Stimulated activated CD8-positive, alpha-beta memory T cell treated with anti-CD3 and anti-CD28 coated beads, Interleukin-12 subunit alpha, Interleukin-12 subunit beta, amount 100 ng/mL, for 24 hours (primary cell): ENCODE data around the gene ITM2B.

Experiments used
- DNase-seq: peaks from one replicate; pipeline ENCODE4 v3.0.0-alpha.2; 2020; ENCODE audit errors: extremely low read depth

Gene ITM2B

DNA sequence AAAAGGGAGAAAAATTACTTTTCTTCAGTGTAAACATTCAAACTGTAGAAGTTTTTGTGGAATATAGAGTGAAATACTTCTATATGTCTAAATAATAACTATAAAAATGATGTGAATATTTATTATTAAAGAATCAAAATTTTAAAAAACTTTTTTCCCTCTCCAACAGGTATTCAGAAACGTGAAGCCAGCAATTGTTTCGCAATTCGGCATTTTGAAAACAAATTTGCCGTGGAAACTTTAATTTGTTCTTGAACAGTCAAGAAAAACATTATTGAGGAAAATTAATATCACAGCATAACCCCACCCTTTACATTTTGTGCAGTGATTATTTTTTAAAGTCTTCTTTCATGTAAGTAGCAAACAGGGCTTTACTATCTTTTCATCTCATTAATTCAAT is 28.0 kb downstream of the ITM2B start:
- DNase-seq: no peak

DNA sequence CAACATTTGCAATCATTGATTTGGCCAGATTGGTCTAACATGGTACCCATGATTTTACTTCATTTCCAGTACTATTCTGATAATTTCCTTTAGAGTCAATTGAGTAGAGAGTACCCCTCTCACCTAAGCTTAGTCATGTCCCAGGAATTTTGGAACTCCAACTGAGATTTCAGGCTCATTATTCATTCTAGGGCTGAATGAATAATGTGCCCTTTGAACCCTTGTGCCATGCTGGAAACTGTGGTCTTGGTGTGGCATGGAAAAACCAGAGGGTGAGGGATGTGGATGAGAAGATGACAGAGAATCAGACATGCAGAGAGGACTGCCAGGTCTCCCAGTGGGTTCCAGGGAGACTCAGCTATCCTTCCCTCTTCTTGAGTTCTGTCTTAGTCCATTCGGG is 30.2 kb downstream of the ITM2B start:
- DNase-seq: no peak

DNA sequence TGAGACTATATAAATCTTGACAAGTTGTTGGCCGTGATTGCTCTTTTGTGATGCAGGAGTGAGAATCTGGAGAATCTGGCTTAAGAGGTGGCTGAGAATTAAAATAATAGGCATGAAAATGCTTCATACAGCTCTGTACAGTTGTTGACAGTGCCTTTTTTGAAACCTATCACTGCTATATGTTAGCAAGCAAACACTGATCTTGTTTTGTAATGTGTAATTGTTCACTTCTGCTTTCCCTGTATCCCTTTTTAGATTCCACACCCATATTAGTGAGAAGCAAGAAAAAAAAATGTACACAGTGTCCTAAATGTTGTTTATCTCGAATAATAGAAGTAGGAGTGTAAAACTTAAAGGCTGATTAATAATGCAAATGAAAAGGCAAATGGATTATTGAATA is 31.1 kb downstream of the ITM2B start:
- DNase-seq: no peak

- DNase-seq: no peak
These were observed 32.3 kb downstream of the ITM2B start for GRCh38 chr13:48265217-48265815.

DNA sequence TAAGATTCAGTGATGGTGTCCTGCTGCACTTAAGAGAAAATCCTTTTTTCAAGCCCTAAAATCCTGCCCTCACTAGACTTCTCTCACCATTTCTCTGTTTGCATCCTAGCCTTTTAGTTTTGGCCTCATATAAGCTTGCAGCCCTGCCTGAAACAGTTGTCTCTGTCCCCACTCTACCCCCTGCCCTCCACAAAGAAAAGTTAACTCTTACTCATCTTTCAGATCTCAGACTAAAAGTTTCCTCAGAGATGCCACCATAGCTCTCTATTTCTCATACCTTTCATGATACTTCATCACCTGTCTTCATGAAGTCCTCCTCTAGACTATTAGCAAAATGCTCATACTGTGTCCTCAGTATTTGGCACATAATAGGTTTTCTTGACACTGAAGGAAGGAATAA is 33.1 kb downstream of the ITM2B start:
- no peak for DNase-seq

DNA sequence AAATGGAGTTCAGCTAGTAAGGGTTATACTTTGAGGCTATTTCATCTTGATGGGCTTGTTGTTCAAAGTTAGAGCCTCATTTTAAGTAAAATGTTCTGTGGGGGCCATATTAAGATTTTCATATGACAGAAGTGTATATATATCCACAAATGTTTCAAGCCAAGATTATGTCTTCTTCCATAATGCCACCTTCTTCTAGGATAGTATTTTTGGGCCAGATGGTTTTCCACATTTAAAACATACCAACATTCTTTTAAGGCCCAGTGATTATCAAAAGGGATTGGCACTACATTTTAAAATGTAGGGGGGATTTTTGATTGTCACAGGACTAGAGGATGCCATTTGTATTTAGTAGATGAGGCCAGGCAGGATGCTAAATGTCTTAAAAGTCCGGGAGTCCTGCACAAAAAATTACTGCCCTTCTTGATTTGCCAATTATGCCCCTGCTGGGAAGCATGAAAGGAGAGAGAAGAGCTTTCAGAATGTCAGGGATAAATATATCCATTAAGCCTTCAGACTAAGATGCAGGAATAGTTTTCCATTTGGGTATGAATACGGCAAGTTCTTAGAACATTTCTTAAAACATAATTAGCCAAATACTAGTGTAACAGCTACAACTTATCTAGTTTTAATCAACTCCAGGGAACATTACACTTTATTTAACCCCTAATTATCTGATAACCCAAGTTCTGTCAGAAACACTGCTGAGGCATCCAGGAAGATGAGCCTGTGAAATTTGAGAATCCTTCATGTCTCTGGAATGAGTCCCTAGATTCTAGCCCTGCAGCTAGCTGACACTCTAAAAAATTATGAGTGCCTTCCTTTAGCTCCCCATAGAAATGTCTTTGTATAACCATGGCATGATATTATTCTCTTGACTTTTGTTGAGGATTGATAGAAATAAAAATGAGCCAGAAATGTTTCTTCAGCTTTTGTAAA is 34.0 kb downstream of the ITM2B start:
- no peak for DNase-seq

DNA sequence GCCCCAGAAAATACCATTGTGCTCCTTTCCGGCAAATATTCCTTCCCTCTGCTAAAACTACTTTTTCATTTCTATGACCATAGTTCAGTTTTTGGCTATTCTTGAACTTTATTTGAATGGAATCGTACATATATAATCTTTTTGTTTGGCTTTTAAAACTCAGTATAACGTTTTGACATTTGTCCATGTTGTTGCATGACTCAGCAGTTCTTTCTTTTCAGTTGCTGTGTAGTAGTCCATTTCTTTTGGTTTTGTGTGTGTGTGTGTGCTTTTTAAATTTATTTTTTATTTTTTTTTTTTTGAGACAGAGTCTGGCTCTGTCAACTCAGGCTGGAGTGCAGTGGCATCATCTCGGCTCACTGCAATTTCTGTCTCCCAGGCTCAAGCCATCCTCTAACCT is 35.0 kb downstream of the ITM2B start:
- no peak for DNase-seq

DNA sequence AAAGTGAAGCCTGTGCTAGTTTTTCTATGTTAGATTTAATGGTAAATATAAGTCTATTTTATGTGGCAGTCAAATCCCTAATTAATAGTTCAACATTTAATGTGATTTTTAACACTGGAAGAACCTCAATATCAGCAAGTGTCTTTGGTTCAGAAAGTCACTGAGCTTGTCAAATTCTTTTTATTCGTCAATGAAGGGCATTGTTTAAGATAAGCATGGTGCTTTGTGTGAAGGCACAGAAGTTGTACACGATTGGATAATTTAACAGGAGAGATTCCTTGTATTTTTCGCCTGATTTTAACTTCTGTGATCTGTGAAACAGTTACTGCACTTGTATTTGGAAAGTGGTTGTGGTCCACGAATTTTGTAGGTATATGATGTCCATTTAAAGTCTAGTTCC is 40.3 kb downstream of the ITM2B start:
- DNase-seq: no peak

DNA sequence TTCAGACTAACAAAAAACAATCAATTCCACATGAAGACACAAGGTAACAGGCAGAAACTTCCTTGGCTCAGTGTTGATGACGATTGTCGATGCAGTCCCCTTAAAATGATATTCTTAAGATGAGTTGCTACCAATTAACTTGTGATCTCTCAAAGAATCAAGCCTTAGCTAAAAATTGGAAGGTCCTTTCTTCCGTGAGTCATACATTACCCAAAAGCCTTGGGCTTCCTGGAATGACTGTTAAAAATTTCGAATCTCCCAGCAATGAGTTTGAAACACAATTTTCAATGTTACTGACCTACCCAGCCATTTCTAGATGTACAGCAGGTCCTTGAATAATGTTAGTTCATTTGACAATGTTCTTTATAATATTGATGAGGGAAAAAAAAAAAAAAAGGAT is 42.5 kb downstream of the ITM2B start:
- DNase-seq: no peak

DNA sequence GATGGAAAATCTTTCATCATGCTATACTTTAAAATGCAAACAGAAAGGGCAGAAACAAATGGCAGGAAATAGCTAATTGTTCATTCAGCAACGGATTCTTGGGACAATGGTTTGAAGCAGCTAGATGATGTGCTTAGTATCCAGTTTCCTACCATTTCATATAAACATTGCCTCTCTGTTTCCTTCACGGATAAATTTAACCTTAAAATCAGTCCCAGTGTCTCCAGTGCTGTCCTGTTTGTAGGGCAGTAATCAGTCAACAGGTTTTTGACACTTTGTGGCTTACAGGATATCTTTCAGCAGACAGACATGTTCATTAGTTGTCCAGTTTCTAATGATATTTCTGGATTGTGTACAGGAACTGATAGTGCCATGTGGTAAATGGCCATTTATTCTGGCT is 45.8 kb downstream of the ITM2B start:
- DNase-seq: no peak

DNA sequence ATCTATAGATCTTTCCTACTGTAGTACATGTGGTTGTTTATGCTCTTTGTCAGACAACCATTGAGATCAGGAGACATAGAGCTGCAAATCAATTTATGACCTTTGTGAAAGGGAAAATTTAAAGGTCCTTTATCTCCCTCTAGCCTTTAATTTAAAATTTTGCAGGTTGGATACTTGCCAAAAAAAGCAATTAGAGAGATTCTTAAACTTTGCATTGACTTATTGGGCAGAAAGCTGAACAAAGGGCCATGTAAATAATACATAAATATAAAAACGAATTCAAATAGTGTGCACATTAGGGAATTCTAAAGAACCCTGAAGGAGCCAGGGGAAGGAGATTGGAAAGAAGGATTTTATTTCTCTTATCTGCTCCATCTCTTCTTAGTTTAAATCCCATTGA is 48.5 kb downstream of the ITM2B start:
- no peak for DNase-seq

DNA sequence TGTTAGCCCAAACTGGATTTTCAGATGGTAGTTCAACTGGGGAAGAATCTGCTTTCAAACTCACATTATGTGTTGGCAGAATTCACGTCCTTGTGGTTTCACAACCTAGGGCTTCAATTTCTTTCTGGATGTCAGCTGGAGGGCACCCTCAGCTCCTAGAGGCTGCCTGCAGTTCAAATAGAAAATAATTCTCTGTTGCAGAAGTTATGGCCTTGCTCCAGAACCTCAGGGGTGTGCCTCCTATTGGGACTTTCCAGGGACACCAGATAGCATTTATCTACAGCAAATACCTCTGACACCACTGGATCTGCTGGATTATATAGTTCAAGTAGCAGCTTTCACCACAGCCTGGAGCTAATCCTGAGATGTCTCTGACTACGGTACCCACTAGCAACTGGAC is 58.7 kb downstream of the ITM2B start:
- DNase-seq: no peak

- DNase-seq: no peak
These were observed 59.6 kb downstream of the ITM2B start for GRCh38 chr13:48292650-48293049.

DNA sequence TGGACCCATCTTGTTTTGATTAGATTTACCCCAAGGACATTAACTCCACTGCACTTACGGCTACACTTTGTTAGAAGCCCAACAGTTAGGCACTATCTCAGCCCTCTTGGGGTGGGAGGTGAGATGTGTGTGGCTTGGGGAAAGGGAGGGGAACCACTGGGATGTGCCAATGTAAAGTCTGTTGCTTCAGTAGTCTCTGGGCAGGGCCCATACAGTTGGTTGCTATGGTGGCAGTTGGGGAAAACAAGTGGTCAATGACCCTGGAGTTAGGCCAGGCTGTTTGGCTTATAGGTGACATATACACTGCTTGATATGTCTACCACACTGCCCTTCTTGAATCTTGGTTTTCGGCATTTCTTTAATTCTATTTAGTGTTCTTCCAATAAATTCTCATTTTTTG is 61.6 kb downstream of the ITM2B start:
- DNase-seq: no peak

DNA sequence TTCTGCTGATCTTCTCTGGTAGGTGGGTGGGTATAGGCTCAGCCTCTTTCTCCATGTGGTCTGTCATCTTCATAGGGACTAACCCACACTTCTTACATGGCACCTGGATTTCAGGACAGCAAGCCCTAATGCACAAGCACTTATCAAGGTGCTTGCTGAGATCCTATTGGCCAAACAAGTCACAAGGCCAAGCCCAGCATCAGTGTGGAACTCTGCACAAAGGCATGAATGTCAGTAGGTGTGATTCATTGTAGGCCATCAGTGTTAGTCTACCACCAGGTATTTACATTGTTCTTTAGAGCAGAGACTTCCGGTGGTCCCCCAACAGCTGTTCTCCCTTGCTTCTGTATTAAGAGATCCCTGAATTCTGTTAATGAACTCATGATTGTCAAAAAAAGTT is 62.3 kb downstream of the ITM2B start:
- no peak for DNase-seq

GRCh38 chr13:48296528-48296927 is 63.5 kb downstream of the ITM2B start:
- DNase-seq: no peak

GRCh38 chr13:48297131-48297786 is 64.3 kb downstream of the ITM2B start:
- no peak for DNase-seq

DNA sequence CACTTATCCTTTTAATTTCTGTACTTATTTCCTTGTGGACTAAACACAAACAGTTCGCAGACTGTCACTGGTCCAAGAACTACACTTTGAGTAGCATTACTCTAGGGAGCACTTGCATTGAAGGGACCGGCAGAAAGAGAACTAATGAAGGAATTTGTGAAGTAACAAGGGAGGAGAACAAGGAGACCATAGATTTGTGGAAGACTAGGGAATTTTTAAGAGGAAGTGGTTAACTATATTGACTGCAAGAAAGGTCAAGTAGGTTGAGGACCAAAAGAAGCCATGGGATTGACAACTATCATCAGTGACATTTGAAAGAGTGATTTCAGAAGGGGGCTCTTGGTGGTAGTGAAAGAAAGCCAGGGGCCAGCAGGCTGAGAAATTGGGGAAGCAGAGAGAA is 66.6 kb downstream of the ITM2B start:
- no peak for DNase-seq

DNA sequence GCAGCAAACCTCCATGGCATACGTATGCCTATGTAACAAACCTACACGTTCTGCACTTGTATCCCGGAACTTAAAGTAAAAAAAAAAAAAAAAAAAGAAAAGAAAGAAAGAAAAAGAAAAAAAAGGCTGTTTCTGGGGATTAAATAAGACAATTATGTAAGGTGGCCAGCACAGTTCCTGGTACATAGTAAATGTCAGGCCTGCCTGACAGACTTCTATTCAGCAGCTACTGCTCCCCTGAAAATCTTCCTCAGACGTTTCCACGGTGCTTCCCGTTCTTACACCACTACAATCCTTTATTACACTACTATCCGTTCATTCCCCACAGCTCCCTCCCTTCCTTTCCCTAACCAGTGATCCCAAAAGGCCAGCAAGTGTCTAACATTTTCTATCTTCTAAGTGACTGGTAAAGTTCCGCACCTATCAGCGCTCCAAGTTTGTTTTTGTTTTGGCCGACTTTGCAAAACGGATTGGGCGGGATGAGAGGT is 69.9 kb downstream of the ITM2B start:
- DNase-seq: no peak

- peak; percentile 81 for DNase-seq
These were observed 70.5 kb downstream of the ITM2B start, which contains the start of gene RB1 for GRCh38 chr13:48303359-48304142. RB1 (plus strand) TSS chr13:48303751; CDS start chr13:48303913, 162 bp downstream.

DNA sequence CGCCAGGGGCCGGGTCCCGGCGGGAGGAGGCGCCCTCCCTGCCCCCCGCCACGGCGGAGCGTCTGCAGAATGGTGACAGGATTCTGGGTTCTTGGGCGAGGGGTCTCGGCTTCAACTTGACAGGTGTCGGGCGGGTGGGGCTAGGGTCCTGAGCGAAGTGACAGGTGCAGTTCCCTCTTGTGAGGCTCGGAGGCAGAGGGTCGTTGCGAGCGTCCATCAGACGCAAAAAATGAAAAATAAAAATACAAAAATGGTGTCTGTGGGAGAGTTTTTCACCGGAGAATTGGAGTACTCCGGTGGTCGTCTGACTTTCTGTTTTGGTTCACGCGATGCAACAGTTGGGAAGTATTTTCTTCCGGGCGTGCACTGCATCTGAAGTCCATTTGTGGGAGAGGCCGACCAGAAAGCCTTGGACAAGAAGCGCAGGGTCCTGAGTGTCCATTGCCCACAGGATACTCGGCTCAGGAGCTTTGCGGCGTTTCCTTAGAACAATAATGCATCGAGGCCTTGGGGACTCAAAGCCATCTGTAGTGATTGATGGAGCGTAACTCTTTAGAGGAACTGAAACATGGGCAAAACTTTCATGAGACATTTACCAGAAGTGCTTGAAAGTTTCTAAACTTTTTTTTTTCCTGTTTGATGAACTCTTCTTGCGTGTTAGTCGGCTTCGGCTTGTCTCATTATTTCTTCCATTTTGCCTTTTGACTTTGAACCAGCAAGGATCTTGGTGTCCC is 71.3 kb downstream of the ITM2B start:
- DNase-seq: no peak
